SU-DHL-6 (cell line): ENCODE measurements around the gene UQCRC2.
"Not testable (repeated sequence)": the region's sequence is repeated elsewhere in the genome, so short reads cannot be mapped to it uniquely, and the experiment has no call there.

ENCODE experiments used
- CTCF ChIP-seq: fragments of 200-600 bp; sonication (generic); IDR thresholded peaks from one replicate; pipeline ENCODE4 v1.5.1; 2017; ENCODE audit warnings: antibody characterized with exemption, mild to moderate bottlenecking, low read length, moderate library complexity; ENCODE audit not compliant: insufficient read depth, poor library complexity, severe bottlenecking
- EZH2phosphoT487 ChIP-seq: fragments of 200-600 bp; sonication (generic), shearing (Covaris generic); conservative IDR thresholded peaks from 2 replicates; pipeline ENCODE4 v1.6.1; 2018; ENCODE audit warnings: mild to moderate bottlenecking, antibody characterized with exemption, low read length, moderate library complexity, mixed read lengths

- TF ChIP-seq CTCF, EZH2phosphoT487: not testable (repeated sequence)
Observed at GRCh38 chr16:21933790-21934189, 19.4 kb upstream of the UQCRC2 start.
